HG02943 (cell line): ENCODE data around the gene SAMD8.
"Not testable (repeated sequence)": the region's sequence is repeated elsewhere in the genome, so short reads cannot be mapped to it uniquely, and the experiment has no call there.

Experiments
- ATAC-seq: cut with Tn5 transposase; IDR thresholded peaks from one replicate; pipeline ENCODE4 v1.9.1; 2021; ENCODE audit warnings: mild to moderate bottlenecking, low read depth, moderate library complexity; ENCODE audit not compliant: unreplicated experiment

The SAMD8 gene

DNA sequence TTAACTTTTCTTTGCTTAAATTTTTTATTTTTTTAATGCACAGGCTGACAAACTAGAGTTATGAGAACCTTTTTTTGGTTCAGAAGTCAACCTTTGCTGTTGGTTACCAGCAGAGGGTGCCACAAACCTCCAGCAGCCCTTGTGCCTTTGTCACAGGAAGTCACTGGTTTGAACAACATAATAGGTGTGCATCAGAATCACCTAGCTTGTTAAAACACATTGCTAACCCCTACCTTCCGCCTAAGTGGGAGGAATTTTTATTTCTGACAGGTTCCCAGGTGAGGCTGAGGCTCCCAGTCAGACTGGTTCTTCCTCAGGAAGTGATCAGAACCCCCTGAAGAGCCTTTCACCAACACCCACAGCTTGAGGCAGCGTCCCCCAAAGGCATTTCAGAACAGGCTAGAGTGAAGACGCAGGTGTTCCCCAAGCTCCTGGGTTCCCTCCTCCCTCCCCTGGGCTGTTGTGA, 76.5 kb downstream of the SAMD8 start:
- no peak for ATAC-seq

DNA sequence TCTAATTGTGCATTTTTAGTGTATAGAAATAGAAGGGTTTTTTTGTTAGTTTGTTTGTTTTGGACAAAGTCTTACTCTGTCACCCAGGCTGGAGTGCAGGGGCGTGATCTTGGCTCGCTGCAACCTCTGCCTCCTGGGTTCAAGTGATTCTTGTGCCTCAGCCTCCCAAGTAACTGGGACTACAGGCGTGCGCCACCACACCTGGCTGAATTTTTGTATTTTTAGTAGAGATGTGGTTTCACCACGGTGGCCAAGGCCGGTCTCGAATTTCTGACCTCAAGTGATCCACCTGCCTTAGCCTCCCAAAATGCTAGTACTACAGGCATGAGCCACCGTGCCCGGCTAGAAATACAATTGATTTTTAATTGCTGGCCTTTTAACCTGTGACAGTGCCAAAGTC, 77.1 kb downstream of the SAMD8 start:
- ATAC-seq, result not testable (repeated sequence)

DNA sequence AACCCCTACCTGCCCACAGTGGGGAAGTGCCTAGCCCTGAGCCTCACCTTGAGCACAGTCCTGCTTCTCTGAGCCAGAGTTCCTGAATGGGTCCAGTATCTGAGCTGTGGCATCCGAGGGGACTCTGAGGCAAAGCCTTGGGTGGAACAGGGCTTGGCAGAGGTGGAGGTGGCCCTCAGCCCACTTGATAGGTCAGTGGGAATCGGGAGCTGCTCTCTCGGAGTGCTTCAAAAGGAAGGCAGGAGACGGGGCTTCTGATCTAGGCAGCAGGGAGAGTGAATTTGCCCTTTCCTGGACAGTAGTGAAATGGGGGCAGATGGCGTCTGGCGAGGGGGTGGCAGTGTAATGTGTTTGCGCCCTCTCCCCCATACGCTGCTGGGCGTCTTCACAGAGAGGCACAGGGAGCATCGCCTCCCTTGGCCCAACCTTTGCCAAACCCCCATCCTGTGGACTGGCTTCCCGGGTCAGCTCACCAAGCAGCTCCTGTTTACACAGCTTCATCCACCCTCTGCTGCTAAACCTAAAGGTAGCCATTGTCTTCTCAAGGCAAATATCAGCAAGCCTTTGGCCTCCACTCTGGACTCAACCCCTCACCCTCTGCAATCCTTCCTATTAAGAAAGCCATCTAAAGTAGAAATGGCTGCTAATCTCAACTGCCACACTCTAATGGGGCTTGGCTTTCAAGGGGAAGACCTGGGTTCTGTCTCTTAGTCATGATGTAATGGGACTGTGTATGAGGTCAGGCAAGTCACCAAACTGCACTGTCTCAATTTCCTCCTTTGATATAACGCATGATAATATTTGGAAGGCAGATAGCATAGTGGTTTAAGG, 78.0 kb downstream of the SAMD8 start:
- no peak for ATAC-seq

DNA sequence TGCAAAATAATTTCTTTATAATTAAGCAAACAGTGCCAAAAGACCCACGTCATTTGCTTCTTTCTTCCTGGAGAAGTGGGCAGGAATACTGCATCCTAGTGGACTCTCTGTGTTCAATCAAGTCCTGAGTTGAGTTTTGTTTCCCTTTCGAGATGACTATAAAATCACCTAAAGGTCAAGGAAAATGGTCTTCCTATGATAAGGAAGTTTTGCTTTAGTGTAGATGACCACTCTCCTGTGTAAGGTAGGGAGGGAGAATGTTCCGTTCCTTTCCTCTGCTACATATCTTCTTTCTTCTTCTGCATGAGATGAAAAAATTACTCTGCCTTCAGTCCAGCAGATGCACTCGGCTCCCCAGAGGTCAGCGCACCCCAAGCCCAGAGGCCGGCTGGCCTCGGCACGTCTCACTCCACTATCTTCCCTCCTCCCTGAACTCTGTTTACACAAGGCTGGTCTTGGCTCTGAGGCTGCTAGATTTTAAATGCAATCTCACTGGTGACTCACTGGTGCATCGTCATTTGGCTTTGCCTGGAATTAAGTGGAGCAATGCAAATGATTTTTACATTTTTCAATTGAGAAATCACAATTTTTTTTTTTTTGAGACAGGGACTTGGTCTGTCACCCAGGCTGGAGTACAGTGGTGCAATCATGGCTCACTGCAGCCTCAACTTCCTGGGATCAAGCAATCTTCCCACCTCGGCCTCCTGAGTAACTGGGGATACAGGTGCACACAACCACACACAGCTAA, 80.5 kb downstream of the SAMD8 start:
- no peak for ATAC-seq

DNA sequence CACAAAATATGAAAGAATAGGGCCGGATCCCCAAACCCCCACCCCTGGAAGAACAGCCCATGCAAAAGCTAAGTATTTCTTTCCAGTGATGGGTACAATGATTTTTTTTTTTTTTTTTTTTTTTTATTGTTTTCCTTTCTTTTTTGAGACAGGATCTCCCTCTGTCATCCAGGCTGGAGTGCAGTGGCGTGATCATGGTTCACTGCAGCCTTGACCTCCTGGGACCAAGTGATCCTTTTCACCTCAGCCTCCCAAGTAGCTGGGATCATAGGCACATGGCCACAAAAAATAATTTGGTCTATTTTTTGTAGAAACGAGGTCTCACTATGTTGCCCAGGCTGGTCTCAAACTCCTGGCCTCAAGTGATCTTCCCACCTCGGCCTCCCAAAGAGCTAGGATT, 83.2 kb downstream of the SAMD8 start:
- not testable (repeated sequence) for ATAC-seq

DNA sequence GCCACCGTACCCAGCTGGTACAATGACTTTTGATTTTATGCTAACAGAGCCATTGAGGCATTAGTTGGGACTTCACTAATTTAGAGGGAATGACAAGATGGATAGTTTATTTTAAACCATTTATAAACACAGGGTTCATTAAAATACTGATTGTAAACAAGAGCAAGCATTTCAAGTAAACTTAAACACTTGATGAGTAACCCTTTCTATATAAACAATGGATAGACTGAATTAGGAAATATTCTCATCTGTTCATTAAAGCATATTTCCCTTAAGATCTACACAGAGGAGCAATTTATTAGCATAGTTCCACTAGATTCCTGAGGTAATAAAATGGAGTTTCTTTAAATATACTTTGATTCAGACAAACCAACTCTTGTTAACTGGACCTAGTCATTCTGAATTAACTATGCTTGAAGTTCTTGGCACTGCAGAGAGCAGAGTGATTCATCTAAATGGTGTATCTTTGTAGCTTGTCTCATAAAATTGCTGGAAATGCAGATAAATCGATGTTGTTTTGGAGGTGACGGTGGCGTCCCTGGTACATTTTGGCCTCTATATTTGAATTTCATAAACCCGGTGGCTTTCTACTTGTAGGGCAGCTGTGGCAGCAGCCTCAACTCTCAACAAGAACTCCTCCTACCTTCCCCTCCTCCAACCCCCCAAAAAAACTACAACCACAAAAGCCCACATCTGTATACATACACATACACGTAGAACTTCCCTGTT, 83.7 kb downstream of the SAMD8 start:
- no peak for ATAC-seq

DNA sequence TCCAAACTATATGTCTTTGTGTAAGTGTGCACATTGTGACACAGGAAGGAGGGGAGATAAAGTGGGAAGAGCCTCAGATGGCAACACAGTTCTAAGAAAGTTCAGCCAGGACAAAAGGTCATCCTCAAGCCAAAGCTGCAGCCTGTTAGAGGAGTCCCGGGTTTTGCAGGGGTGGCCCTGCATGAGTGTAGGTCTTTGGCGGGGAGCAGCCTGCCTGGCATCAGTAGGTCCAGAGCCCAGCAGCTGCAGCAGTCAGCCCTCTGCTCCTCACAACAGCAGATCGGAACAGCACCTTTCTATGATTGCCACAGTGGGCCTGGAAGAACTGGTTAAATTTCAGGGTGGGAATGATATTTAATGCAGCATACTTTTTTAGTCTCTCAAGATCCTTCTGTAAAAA, 85.6 kb downstream of the SAMD8 start:
- no peak for ATAC-seq

DNA sequence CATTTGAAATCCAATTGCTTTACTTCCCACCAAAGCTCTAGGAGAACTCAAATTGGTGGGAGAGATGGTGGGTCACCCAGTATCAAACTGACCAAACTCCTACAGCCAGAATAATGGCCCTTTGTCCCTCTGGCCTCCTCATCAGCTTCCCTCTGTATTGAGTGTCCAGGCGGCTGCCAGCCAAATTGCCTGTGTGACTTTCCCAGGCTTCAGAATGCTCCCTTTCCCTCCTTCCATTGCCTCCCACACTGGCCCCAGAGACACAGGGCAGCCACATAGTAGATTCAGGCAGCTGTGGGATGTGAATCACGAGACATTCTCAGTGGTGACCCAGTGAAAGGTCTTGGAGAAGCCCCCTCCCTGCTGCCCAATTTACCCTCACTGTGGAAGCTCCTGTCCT, 86.5 kb downstream of the SAMD8 start:
- no peak for ATAC-seq

DNA sequence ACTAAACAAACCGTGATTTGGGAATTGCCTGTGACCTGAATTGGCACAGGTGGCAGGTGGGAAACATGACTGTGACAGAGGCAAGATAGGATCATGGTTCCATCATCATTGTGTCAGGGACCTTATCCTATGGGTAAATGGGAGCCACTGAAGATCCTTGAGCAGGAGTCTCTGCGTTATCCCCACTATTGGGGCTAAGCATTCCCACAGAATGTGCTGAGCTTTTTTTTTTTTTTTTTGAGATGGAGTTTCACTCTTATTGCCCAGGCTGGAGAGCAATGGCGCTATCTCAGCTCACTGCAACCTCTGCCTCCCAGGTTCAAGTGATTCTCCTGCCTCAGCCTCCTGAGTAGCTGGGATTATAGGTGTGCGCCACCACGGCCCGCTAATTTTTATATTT, 88.5 kb downstream of the SAMD8 start:
- ATAC-seq, result not testable (repeated sequence)

DNA sequence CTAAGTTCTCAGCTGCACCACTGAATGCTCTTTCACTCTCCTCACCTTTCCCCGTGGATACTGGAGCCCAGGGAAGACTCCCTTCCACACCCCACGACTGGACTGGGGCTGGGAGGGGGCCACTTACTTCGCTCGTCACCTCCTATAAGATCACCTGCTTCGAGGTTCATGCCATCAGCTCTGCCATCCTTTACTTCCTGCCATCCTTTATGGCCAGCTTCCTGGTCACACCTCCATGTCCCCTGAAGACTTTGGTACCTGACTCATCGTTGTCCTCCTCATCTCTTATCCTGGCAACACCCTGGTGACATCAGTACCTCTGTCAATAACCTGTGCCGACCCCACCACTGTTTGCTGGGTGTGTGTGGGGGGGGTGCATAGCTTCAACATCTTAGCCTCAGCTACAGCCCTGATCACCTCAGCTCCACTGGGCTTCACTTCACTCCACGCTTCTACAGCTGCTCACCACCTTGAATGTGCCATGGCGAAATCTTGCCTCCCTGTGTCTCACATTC, 90.4 kb downstream of the SAMD8 start:
- ATAC-seq, result no peak

DNA sequence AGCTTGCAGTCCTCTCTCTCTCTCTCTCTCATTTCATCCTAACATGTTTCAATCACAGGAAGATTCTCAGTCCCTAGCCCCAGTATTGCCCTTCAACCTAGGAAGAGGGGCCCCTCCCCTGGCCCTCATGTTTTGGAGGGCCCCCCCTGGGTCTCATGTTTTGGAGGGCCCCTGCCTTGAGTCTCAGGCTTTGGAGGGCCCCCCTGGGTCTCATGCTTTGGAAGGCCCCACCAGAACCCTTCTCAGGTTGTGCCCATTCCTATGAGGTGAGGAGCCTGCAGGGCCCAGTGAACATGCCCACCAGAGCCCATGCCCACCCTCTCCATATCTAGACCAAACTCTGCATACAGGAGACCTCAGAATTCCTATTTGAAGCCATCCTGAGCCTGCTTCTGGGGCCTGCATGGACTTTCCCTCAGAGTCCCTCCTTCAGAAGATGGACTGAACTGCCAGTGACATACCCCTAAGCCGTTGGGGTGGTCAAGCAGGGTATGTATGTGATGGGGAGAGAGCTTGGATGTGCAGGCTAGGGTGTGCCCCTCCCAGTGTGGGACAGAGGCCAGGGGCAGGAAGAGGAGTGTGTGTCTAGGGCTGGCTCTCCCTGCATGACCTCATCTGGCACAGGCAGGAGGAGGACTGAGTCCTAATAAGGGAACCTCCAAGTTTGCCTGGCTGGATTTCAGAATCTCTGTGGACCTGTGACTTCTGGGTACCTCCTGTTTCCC, 91.0 kb downstream of the SAMD8 start:
- ATAC-seq, result no peak

DNA sequence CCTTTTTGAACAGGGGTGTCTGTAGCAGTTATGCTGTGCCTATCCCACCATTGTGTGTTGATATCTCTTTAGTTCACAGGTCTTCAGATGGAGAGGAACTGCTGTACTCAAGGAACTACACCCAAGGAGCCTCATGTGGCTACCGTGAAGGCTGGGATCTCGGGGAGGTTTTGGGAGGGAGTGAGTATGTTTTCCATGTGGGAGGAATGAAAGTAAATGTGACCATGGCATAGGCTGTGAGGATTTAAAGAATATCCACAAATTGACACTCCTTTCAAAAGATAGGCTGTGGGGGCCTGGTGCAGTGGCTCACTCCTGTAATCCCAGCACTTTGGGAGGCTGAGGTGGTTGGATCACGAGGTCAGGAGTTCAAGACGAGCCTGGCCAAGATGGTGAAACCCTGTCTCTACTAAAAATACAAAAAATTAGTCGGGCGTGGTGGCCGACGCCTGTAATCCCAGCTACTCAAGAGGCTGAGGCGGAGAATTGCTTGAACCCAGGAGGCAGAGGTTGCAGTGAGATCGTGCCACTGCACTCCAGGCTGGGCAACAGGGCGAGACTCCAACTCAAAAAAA, 91.7 kb downstream of the SAMD8 start:
- not testable (repeated sequence) for ATAC-seq

DNA sequence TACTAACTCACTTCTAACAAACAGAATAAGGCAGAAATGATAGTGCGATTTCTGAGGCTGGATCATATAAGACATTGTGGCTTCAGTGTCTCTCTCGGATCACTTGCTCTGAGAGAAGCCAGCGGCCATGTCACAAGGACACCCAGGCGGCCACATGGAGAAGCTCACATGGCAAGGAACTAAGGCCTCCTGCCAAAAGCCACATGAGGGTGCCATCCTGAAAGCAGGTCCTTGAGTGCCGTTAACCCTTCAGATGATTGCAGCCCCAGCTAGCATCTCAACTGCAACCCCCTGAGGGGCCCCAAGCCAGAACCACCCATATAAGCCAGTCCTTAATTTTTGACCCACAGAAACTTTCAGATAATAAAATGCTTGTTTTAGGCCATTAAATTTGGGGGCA, 92.3 kb downstream of the SAMD8 start:
- no peak for ATAC-seq

DNA sequence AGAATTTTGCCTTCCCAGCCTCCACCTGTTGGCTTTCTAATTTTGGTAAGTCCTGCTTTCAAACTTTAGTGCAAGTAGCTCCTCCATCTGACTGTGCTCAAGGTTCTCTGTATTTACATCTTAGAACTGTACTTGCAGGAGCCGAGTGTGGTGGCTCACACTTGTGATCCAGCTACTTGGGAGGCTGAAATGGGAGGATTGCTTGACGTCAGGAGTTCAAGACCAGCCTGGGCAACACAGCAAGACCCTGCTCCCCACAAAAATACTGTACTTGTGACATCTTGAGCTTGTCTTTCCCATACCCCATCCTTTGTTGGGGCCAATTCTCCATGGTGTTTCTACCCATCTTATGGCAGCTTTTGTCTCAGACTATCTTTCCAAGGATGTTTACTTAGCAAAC, 94.5 kb downstream of the SAMD8 start:
- no peak for ATAC-seq

DNA sequence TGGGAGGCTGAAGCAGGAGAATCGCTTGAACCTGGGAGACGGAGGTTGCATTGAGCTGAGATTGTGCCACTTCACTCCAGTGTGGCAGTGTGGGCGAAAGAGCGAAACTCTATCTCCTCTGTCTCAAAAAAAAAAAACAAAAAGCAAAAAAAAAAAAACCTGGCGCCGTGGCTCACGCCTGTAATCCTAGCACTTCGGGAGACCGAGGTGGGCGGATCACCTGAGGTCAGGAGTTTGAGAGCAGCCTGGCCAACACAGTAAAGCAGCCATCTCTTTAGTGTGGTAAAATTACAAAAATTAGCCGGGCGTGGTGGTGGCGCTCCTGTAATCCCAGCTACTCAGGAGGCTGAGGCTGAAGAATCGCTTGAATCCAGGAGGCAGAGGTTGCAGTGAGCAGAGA, 95.2 kb downstream of the SAMD8 start:
- not testable (repeated sequence) for ATAC-seq

DNA sequence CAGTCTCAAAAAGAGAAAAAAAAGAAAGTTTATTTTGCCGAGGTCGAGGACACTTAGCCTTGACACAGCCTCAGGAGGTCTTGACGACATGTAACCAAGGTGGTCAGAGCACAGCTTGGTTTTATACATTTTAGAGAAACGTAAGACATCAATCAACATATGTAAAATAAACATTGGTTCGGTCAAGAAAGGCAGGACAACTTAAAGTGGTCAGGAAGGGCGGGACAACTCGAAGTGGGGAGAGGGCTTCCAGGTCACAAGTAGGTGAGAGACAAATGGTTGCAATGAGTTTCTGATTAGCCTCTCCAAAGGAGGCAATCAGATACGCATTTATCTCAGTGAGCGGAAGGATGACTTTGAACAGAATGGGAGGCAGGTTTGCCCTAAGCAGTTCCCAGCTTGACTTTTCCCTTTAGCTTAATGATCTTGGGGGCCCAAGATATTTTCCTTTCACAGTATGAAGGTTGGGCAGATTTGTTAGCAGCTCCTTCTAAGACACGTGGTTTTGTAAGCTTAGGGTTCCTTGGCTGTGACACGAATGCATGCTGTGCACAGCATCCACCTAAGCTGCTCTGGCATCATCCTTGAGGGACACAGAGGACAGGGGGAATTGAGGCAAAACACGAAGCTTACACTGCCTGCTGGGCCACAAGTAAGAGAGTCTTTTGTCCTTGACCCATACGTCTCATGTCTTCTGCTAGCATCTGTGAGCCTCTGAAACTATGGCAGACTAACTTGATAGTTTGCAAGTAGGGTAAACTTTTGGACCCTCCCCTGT, 95.8 kb downstream of the SAMD8 start:
- ATAC-seq, result no peak

DNA sequence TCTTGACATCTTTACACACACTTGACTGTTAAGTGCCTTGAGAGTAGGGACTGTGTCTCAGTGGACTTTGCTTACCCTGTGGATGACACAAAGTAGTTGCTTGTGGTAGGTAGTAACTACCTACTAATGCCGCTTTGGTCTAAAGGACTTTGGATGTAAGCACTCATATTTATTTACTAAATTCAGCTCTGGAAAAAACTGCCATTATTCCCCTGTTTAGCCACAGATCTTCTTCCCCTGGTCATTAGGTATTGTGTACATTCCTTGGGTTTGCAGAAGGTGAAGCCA, 96.3 kb downstream of the SAMD8 start:
- no peak for ATAC-seq

DNA sequence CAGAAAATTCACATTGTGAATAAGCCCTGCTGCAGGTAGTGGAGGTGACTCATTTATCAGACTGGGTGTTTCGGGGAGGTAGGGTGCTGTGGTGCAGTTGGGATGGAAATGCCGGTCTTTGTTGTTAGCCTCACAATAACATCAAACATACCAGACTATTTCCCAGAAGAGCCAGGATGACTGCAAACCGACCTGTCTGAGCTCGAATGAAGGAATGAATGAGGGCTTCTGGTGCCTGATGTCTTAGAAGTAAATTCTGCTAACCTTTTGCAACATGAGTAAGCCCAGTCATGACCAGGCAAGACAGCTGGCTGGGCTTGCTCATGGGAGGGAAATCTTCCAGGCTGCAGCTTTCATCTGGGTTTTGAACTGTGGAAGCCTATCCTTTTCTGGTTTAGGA, 96.7 kb downstream of the SAMD8 start:
- ATAC-seq, result no peak
